ENCODE data around the gene FBN1.

Gene FBN1

GRCh38 chr15:48604567-48604966 is 40.9 kb downstream of the FBN1 start:
- Histone ChIP-seq H3K27ac (no peak overlapping the region), H3K4me2 (no peak overlapping the region), H4K20me1 (no peaks in the 10 kb centered on the region), H3K36me3 (no peaks in the 10 kb centered on the region), H3K9me3 (no peaks in the 10 kb centered on the region), H3K9ac (no peak overlapping the region), H3K27me3 (no peaks in the 10 kb centered on the region), H3K4me3 (no peak overlapping the region), H3K4me1 (no peaks in the 10 kb centered on the region)
- TF ChIP-seq Cebpa-rat (IDR thresholded peaks at IDR 0.05), result no peak

GRCh38 chr15:48603922-48604321 is 41.6 kb downstream of the FBN1 start:
- H3K9ac ChIP-seq, result no peak overlapping the region
- H3K27me3 ChIP-seq, result no peaks in the 10 kb centered on the region
- H3K4me1 ChIP-seq, result no peaks in the 10 kb centered on the region
- no peak for TF ChIP-seq Cebpa-rat (IDR thresholded peaks at IDR 0.05)
- H3K4me2 ChIP-seq, result no peak overlapping the region
- H3K27ac ChIP-seq, result no peak overlapping the region
- H3K4me3 ChIP-seq, result no peak overlapping the region
- H4K20me1 ChIP-seq, result no peaks in the 10 kb centered on the region
- no peaks in the 10 kb centered on the region for H3K36me3 ChIP-seq
- no peaks in the 10 kb centered on the region for H3K9me3 ChIP-seq

GRCh38 chr15:48603123-48603500 is 42.4 kb downstream of the FBN1 start:
- Histone ChIP-seq H4K20me1 (no peaks in the 10 kb centered on the region), H3K27ac (no peak overlapping the region), H3K9ac (no peak overlapping the region), H3K4me2 (no peak overlapping the region), H3K4me3 (no peak overlapping the region), H3K4me1 (no peaks in the 10 kb centered on the region), H3K36me3 (no peaks in the 10 kb centered on the region), H3K27me3 (no peaks in the 10 kb centered on the region), H3K9me3 (no peaks in the 10 kb centered on the region)
- TF ChIP-seq Cebpa-rat (IDR thresholded peaks at IDR 0.05), result no peak

DNA sequence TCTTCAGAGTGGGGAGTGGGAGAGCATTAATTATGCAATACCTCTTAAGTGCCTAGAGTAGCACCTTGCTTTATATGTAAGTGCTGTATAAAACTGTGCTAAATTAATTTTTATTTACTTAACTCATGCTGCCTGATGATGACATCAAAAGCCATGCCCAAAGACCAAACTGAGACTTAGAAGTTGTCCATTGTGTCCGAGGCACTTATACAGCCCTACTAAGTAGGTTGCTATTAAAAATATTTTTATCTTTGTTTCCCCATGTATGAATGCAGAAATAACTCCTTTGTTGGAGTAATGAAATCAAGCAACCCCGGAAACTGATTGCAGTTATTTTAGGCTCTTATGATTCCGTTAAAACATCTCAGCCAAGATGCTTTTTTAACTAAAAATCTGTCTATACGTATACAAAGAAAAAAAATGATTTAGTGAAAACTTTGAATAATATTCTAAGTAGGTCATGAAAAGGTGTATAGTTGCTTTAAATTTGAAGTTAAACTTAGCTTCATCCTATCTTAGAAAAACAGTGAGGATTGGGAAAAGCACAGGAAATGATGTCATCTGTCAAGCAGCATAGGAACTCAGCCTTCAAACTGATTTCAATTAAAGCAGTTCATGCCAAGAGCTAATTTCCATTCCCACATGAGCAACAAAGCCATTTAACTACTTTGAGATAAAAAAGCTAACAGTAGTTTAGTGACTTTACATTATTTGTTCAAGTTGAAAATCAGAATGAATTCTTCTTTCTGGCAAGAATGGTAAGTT is 43.0 kb downstream of the FBN1 start:
- Histone ChIP-seq H4K20me1 (no peaks in the 10 kb centered on the region), H3K27ac (no peak overlapping the region), H3K4me1 (no peaks in the 10 kb centered on the region), H3K9ac (no peak overlapping the region), H3K4me3 (no peak overlapping the region), H3K4me2 (no peak overlapping the region), H3K9me3 (no peaks in the 10 kb centered on the region), H3K36me3 (no peaks in the 10 kb centered on the region), H3K27me3 (no peaks in the 10 kb centered on the region)
- no peak for TF ChIP-seq Cebpa-rat (IDR thresholded peaks at IDR 0.05)

GRCh38 chr15:48601095-48601494 is 44.4 kb downstream of the FBN1 start:
- Histone ChIP-seq H3K4me3 (no peak overlapping the region), H3K27ac (no peak overlapping the region), H3K9me3 (no peaks in the 10 kb centered on the region), H3K36me3 (no peaks in the 10 kb centered on the region), H3K4me2 (no peak overlapping the region), H4K20me1 (no peaks in the 10 kb centered on the region), H3K4me1 (peaks cover 13% of the 10 kb centered on the region), H3K9ac (no peak overlapping the region), H3K27me3 (no peaks in the 10 kb centered on the region)
- TF ChIP-seq Cebpa-rat (IDR thresholded peaks at IDR 0.05), result no peak

- Histone ChIP-seq H3K4me3 (no peak overlapping the region), H3K36me3 (no peaks in the 10 kb centered on the region), H3K27me3 (no peaks in the 10 kb centered on the region), H3K9me3 (no peaks in the 10 kb centered on the region), H3K4me2 (peak overlapping the region; percentile 53), H4K20me1 (no peaks in the 10 kb centered on the region), H3K27ac (no peak overlapping the region), H3K9ac (no peak overlapping the region), H3K4me1 (peaks cover 28% of the 10 kb centered on the region)
- no peak for TF ChIP-seq Cebpa-rat (IDR thresholded peaks at IDR 0.05)
These were observed 48.7 kb downstream of the FBN1 start for GRCh38 chr15:48596841-48597240.

DNA sequence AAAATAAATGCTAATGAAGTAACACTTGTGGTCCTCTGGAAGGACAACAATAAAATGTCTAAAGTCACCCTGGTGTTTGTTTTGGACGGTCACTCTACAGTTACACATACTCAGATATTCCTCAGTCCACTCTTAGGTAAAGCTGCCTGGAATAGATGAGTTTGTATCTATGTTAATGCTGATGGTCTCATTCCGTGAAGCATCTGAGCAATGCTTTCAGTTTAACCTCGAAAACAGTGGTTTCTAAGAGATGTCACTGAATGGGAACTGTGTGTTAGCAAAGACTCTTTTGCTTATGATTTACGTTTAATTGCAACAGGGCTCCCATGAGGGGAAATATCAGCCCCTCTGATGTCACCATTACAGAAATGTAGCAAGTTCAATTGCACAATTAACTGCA is 49.1 kb downstream of the FBN1 start:
- Histone ChIP-seq H4K20me1 (no peaks in the 10 kb centered on the region), H3K4me1 (peaks cover 28% of the 10 kb centered on the region), H3K9me3 (no peaks in the 10 kb centered on the region), H3K9ac (no peak overlapping the region), H3K27ac (no peak overlapping the region), H3K27me3 (no peaks in the 10 kb centered on the region), H3K4me3 (no peak overlapping the region), H3K4me2 (peak overlapping the region; percentile 53), H3K36me3 (no peaks in the 10 kb centered on the region)
- TF ChIP-seq Cebpa-rat (IDR thresholded peaks at IDR 0.05), result no peak; the same call in 1 of the 2 replicates

DNA sequence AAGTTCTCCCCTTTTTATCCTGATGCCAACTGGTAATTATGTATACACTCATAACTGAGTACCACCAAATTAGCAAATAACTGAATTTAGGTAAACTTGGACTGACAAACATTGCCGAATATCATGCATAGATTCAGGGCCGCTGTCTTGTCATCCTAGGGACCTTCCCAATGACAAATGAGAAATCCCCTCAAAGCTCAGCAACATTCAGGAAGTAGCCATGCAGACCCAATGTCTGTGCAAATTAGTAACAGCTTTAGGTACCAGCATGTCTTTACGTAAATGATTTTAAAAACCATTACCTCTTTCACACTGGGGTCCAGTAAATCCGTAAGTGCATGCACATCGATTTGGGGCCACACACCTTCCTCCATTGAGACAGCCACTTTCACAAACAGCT is 49.5 kb downstream of the FBN1 start:
- Histone ChIP-seq H3K9me3 (no peaks in the 10 kb centered on the region), H3K4me2 (peak overlapping the region; percentile 53), H3K27ac (no peak overlapping the region), H3K27me3 (no peaks in the 10 kb centered on the region), H3K4me1 (peaks cover 28% of the 10 kb centered on the region), H3K9ac (no peak overlapping the region), H4K20me1 (no peaks in the 10 kb centered on the region), H3K4me3 (no peak overlapping the region), H3K36me3 (no peaks in the 10 kb centered on the region)
- TF ChIP-seq Cebpa-rat (IDR thresholded peaks at IDR 0.05), result no peak

GRCh38 chr15:48592933-48593332 is 52.6 kb downstream of the FBN1 start:
- Histone ChIP-seq H4K20me1 (no peaks in the 10 kb centered on the region), H3K4me3 (no peak overlapping the region), H3K9me3 (no peaks in the 10 kb centered on the region), H3K36me3 (no peaks in the 10 kb centered on the region), H3K4me1 (peaks cover 28% of the 10 kb centered on the region), H3K27me3 (no peaks in the 10 kb centered on the region), H3K4me2 (peak overlapping the region; percentile 18), H3K27ac (no peak overlapping the region), H3K9ac (no peak overlapping the region)
- no peak for TF ChIP-seq Cebpa-rat (IDR thresholded peaks at IDR 0.05)

DNA sequence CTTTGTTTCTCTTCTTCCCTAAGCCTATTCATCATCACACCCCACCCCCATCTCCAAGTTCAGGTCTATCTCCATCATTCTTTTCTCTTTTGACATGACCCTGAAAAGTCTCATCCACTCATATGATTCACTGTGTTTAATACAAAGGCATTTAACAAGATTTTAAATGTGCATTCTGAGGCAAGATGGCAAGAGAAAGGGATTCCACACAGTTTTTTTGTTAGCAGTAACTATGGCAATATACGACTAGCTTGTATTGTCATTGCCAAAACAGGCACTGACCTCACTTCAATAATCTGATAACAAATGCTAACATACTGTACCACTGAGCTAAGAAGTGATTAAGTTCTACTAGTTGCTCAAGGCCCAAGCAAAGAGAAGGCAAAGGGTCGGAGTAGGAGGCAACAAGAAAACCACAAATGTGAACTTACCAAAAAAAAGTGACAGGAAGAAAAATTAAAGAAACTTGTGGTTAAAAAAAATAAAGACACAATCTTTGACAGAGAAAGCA is 53.2 kb downstream of the FBN1 start:
- TF ChIP-seq Cebpa-rat (IDR thresholded peaks at IDR 0.05), result no peak
- Histone ChIP-seq H3K27me3 (no peaks in the 10 kb centered on the region), H3K4me1 (peaks cover 26% of the 10 kb centered on the region), H3K4me3 (no peak overlapping the region), H3K4me2 (peak overlapping the region; percentile 18), H3K9ac (no peak overlapping the region), H3K9me3 (no peaks in the 10 kb centered on the region), H3K36me3 (no peaks in the 10 kb centered on the region), H3K27ac (no peak overlapping the region), H4K20me1 (no peaks in the 10 kb centered on the region)

Data from BLaER1 (cell line).